GM21447 (cell line): Measurements from ENCODE around the gene MRPL44.

Source experiments
- ATAC-seq: cut with Tn5 transposase; IDR thresholded peaks from one replicate; pipeline ENCODE4 v1.9.1; 2021; ENCODE audit not compliant: unreplicated experiment

Gene MRPL44

GRCh38 chr2:223957092-223957851, at the start of gene MRPL44:
TSS of gene MRPL44 (plus strand) at chr2:223957463. CDS start at chr2:223957473, 10 bp downstream.
- ATAC-seq, result peak; percentile 81

- no peak for ATAC-seq
These were observed 48.8 kb upstream of the MRPL44 start for GRCh38 chr2:223908304-223908998.

DNA sequence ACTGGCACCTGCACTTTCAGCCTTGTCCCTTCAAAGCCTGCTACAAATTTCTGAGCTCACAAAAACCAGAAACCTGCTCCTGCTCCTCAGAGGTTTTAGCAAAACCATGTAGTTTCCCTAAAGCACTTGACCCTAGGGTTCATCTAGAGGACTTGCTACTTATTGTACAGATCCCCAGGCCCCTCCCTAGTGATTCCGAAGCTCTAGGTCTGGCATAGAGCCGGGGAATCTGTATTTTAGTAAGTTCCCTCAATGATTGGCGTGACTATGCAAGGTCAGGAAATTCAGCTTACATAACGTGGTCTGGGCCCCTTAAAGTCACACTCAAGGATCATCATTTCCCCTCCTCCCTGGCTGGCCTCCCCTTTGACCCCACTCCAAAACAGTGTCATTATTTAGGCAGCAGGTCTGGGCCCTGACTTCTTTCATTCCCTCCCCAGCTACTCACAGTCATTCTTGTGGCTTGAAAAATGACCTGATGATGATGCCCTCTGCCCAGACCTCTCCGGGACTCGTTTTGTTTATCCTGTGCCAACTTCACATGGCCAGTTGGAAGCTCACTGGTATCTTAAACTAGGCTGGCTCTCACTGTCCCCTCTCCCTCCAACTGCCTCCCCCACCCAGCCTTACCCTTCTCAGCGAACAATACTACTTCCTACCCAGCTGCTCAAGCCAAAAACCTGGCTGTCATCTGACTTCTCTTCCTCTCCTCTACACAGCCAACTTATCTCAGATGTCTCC, 48.1 kb upstream of the MRPL44 start:
- ATAC-seq, result no peak

DNA sequence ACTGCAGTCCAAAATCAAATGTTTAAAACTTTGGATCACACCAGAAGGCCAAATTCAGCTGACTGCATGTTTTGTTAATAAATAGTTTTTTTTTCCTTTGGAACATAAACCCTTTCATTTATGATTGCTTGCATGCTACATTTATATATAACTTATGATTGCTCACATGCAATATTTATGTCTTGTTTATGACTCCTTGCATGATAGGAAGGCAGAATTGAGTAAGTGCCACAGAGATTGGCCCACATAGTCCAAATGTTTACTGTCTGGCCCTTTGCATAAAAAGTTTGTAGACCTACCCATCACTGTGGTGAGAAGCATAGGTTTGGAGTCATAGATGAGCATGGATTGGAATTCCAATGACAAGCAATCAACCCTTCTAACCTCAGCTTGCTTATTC, 42.9 kb upstream of the MRPL44 start:
- no peak for ATAC-seq

GRCh38 chr2:223915071-223915470, 42.2 kb upstream of the MRPL44 start:
- ATAC-seq, result no peak

GRCh38 chr2:223916181-223916920, 40.9 kb upstream of the MRPL44 start:
- ATAC-seq, result no peak

DNA sequence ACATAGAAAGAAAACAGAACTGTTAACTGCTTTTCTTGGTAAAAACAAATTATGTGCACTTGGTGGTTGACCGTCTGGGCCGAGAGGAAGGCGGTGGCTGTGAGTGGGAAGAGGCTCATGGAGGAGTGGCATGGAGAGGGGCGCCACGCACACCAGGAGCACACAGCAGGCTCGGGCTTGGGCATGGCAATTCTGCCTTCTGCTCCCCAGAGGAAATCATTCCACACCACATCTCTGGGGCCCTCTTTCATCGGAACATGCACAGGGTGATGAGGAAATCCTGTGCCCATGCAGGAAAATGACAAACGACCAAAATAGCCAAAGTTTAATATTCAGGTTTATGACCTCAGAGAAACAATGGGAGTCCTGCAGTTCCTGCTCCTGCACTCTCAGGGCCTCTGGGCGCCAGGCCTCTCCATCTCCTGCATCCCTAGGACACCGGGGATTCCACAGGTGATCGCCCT, 38.6 kb upstream of the MRPL44 start:
- ATAC-seq, result no peak

GRCh38 chr2:223920109-223920508, 37.2 kb upstream of the MRPL44 start:
- ATAC-seq, result no peak

- no peak for ATAC-seq
These were observed 36.1 kb upstream of the MRPL44 start for GRCh38 chr2:223921204-223921603.

GRCh38 chr2:223922308-223922707, 35.0 kb upstream of the MRPL44 start:
- no peak for ATAC-seq

DNA sequence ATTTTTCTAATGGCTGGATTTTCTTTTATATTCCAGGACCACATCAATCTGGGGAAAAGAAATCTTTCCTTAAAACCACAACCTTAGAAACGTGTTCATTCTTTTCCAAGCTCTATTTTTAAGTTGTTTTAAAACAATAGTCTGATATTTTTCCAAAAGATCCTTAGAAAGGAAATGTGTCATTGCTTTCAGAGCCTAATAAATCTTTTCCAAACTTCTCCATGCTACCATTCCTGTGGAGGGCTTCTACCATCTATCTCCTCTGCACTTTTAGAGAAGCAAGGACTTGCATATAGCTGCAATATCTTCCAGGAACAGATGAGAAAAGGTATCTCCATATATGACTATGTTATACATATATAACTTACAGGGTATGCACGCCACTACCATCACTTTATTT, 33.3 kb upstream of the MRPL44 start:
- no peak for ATAC-seq

- no peak for ATAC-seq
These were observed 32.2 kb upstream of the MRPL44 start for GRCh38 chr2:223925106-223925505.

DNA sequence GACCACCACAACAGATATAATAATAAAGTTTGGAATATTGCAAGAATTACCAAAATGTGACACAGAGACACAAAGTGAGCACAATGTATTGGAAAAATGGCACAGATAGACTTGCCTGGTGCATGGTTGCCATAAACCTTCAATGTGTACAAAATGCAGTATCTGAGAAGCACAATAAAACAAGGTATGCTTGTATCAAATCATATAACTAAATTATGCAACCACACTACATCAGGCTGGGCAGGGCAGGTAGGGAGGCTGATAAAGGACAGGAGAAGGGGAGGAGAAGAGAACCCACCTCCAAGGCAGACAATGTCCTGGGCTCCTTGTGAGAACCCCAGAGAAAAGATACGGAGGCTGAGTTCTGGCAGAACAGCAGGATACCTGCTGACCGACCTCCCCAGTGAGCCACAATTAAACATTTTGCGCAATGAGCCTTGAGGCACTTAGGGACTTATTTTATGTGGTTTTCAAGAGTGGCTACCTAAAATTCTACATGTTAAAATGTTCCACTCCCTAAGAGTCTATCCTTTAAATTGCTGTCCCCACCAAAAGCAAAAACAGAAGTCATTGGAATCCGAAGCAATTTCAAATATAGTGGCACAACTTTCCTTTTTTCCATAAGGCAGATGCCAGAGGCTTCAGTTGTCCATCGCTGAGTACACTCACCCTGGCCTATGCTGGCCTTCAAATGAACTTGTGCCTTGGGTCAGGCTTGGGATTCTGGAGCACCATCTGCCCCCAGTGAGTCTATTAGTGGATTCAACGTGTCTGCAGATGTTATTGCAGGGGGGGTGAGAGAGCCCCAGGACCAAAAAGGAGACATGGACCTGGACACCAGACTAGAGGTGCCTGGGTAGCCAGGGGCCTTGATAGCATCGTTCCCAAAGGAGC, 28.9 kb upstream of the MRPL44 start:
- no peak for ATAC-seq

GRCh38 chr2:223929571-223930102, 27.6 kb upstream of the MRPL44 start:
- no peak for ATAC-seq

DNA sequence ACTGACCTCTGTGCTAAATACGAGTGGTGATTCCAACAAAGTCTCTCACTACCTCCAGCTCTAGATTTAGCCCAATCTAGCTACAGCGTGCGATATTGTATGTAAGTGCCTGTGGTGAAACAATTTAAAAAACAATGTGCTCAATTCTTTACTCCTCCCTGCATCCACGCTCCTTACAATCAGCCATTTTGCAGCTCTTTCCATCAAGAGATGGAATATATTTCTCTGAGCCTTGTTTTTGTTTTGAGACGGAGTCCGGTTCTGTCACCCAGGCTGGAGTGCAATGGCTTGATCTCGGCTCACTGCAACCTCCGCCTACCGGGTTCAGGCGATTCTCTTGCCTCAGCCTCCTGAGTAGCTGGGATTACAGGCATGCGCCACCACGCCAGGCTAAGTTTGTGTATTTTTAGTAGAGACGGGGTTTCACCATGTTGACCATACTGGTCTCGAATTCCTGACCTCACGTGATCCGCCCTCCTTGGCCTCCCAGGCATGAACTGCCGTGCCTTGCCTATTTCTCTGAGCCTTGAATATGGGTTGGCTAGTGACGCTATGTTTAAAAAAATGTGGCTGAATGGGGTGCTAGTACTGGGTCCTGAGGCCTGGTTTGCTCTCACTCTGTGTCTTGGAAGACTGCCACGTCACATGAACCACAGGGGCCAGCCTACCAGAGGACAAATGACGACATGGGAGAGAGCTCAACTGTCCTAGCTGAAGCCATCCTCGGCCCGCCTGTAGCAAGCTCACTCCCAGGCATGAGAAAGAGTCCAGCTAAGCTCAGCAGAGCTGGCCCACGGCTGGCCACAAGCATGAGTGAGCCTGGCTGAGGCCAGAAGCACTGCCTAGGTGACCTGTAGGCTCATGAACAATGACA, 26.9 kb upstream of the MRPL44 start:
- ATAC-seq, result no peak

- no peak for ATAC-seq
These were observed 24.2 kb upstream of the MRPL44 start for GRCh38 chr2:223932816-223933800.

GRCh38 chr2:223934870-223935269, 22.4 kb upstream of the MRPL44 start:
- ATAC-seq, result no peak
